ENCODE measurements around the gene TRMT2A. TPM values are rescaled to one million over a fixed set of nuclear protein-coding genes. Genes with fewer than 3 reads are reported as not detected.

Gene TRMT2A
- total RNA-seq, 1 donor from 2014 or later: 45.8 TPM

GRCh38 chr22:20147237-20147988, 30.4 kb upstream of the TRMT2A start:
- DNase-seq (ENCODE audit: low spot score): no peak
- no peaks in the 10 kb centered on the region for H3K4me1 Mint-ChIP-seq (ENCODE audit: low read depth)
- no peaks in the 10 kb centered on the region for H3K27me3 Mint-ChIP-seq (ENCODE audit: low read depth)
- no peak overlapping the region for H3K27ac Mint-ChIP-seq (ENCODE audit: unreplicated experiment)
- no peak overlapping the region for H3K4me3 Mint-ChIP-seq (ENCODE audit: unreplicated experiment)
- no peaks in the 10 kb centered on the region for H3K36me3 Mint-ChIP-seq (ENCODE audit: low read depth)
- no peaks in the 10 kb centered on the region for H3K9me3 Mint-ChIP-seq (ENCODE audit: low read depth)
- TF ChIP-seq, protein P1, sequence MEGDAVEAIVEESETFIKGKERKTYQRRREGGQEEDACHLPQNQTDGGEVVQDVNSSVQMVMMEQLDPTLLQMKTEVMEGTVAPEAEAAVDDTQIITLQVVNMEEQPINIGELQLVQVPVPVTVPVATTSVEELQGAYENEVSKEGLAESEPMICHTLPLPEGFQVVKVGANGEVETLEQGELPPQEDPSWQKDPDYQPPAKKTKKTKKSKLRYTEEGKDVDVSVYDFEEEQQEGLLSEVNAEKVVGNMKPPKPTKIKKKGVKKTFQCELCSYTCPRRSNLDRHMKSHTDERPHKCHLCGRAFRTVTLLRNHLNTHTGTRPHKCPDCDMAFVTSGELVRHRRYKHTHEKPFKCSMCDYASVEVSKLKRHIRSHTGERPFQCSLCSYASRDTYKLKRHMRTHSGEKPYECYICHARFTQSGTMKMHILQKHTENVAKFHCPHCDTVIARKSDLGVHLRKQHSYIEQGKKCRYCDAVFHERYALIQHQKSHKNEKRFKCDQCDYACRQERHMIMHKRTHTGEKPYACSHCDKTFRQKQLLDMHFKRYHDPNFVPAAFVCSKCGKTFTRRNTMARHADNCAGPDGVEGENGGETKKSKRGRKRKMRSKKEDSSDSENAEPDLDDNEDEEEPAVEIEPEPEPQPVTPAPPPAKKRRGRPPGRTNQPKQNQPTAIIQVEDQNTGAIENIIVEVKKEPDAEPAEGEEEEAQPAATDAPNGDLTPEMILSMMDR (IDR thresholded peaks at IDR 0.05): no peak

DNA sequence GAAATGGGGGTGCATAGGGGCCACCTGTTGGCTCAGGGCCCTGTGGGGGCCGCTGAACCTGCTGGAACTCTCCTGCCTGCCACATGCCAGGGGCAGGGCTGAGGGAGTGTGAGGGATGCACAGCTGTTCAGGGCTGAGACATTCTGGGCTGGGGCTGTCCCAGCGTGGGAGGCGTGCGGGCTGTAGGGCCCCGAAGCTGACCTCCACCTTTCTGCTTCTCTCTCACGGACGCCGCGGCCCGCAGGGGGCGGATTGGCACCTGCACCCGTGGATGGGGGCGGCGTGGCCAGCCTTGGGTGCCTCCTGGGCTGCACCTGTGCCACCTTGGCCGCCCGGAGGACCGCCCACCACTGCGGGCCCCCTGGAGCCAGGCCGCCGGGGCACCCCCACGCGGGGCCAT, 29.8 kb upstream of the TRMT2A start:
- no peaks in the 10 kb centered on the region for H3K36me3 Mint-ChIP-seq (ENCODE audit: low read depth)
- TF ChIP-seq, protein P1 (IDR thresholded peaks at IDR 0.05): no peak
- H3K27me3 Mint-ChIP-seq (ENCODE audit: low read depth): no peaks in the 10 kb centered on the region
- no peak overlapping the region for H3K4me3 Mint-ChIP-seq (ENCODE audit: unreplicated experiment)
- H3K9me3 Mint-ChIP-seq (ENCODE audit: low read depth): no peaks in the 10 kb centered on the region
- peaks cover 6% of the 10 kb centered on the region for H3K4me1 Mint-ChIP-seq (ENCODE audit: low read depth)
- no peak for DNase-seq (ENCODE audit: low spot score)
- H3K27ac Mint-ChIP-seq (ENCODE audit: unreplicated experiment): no peak overlapping the region

DNA sequence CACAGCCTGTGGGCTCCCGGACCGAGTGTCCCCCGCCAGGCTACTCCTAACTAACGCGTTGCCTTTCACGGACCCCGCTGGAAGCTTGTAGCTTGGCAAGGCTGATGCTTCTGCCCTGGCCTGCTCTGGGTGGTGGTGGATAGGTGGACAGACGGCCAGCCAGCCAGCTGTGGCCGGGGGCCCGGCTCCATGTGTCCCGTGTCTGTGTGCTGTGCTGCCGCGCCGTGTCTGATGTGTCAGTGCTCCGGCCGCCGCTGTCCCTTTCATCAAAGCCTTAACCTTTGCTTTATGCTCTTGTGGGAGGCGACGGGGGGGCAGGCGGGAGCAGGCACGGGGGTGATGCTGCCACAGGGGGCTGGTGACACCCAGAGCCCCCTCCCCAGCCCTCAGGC, 28.8 kb upstream of the TRMT2A start:
- Mint-ChIP-seq H3K9me3 (ENCODE audit: low read depth) (no peaks in the 10 kb centered on the region), H3K36me3 (ENCODE audit: low read depth) (no peaks in the 10 kb centered on the region), H3K4me3 (ENCODE audit: unreplicated experiment) (no peak overlapping the region), H3K27me3 (ENCODE audit: low read depth) (no peaks in the 10 kb centered on the region), H3K4me1 (ENCODE audit: low read depth) (peaks cover 12% of the 10 kb centered on the region), H3K27ac (ENCODE audit: unreplicated experiment) (no peak overlapping the region)
- DNase-seq (ENCODE audit: low spot score): no peak
- TF ChIP-seq, protein P1 (IDR thresholded peaks at IDR 0.05): no peak

DNA sequence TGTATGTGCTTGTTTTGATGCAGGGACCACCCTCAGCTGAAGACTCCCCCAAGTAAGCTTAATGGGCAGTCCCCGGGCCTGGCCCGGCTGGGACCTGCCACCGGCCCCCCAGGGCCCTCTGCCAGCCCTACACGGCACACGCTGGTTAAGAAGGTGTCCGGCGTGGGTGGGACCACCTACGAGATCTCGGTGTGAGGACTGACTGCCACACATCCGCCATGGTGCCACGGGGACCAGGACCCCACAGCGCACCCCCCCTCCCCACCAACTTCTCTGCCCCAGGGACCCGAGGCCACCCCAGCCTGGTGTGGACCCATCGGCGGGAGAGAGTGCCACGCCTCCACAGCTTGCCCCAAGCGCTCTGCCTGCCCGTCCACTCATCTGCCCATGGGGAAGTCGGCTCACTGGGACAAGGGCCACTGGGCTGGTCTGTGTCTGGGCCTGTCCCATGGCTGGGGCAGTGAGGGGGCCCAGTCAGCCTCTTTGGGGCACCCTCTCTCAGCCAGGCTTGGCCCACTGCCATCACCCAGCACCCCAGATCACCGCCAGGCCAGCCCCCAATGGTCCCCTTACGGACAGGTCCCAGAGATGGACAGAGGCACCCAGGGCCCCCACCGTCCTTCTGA, 28.3 kb upstream of the TRMT2A start:
- H3K27ac Mint-ChIP-seq (ENCODE audit: unreplicated experiment): no peak overlapping the region
- H3K27me3 Mint-ChIP-seq (ENCODE audit: low read depth): no peaks in the 10 kb centered on the region
- no peaks in the 10 kb centered on the region for H3K9me3 Mint-ChIP-seq (ENCODE audit: low read depth)
- H3K4me1 Mint-ChIP-seq (ENCODE audit: low read depth): peaks cover 12% of the 10 kb centered on the region
- DNase-seq (ENCODE audit: low spot score): no peak
- TF ChIP-seq, protein P1 (IDR thresholded peaks at IDR 0.05): no peak
- no peak overlapping the region for H3K4me3 Mint-ChIP-seq (ENCODE audit: unreplicated experiment)
- H3K36me3 Mint-ChIP-seq (ENCODE audit: low read depth): no peaks in the 10 kb centered on the region

GRCh38 chr22:20143883-20144665, 27.0 kb upstream of the TRMT2A start:
- no peak overlapping the region for H3K27ac Mint-ChIP-seq (ENCODE audit: unreplicated experiment)
- H3K4me3 Mint-ChIP-seq (ENCODE audit: unreplicated experiment): no peak overlapping the region
- TF ChIP-seq, protein P1 (IDR thresholded peaks at IDR 0.05): no peak
- H3K36me3 Mint-ChIP-seq (ENCODE audit: low read depth): peaks cover 1% of the 10 kb centered on the region
- DNase-seq (ENCODE audit: low spot score): no peak
- H3K4me1 Mint-ChIP-seq (ENCODE audit: low read depth): peaks cover 14% of the 10 kb centered on the region
- H3K9me3 Mint-ChIP-seq (ENCODE audit: low read depth): no peaks in the 10 kb centered on the region
- H3K27me3 Mint-ChIP-seq (ENCODE audit: low read depth): no peaks in the 10 kb centered on the region

All from chondrocyte (in vitro differentiated cells).